GM18519 (cell line): ENCODE measurements around the gene KIF25.
"Not testable (repeated sequence)": the region's sequence is repeated elsewhere in the genome, so short reads cannot be mapped to it uniquely, and the experiment has no call there.

Source experiments
- ATAC-seq: cut with Tn5 transposase; IDR thresholded peaks from one replicate; pipeline ENCODE4 v1.9.1; 2021; ENCODE audit warnings: mild to moderate bottlenecking, moderate library complexity; ENCODE audit not compliant: unreplicated experiment, low FRiP score

KIF25 gene

DNA sequence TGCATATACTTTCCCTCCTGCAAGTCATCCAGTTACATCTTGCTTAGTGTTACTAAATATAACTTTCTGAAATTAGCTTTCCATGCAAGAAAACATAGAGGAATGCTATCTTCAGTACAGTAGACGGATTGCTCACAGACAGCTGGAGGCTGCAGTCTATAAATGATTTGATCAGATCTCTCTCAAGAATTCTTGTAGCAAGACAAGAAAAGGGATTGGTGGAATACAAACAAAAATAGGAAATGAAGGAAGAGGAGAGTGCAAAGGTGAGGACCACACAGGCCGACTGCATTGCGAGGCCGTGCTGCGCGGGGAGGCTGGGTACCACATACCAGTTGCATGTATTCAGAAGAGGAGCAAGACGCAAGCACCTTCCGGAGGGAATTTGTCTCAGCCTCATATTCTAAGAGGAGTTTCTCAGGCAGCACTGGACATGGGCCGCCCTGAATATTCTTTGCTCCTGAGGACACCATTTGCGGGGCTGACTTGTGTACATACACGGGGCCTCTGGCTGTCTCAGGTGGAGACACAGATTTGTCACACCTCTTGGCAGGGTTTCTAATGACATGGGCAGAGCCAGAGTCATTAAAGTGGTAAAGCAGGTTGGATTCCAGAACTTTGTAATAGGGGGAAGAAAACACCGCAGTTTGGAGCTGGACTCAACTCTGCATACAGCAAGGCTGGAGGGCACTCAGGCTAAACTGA, 22.7 kb upstream of the KIF25 start:
- no peak for ATAC-seq

DNA sequence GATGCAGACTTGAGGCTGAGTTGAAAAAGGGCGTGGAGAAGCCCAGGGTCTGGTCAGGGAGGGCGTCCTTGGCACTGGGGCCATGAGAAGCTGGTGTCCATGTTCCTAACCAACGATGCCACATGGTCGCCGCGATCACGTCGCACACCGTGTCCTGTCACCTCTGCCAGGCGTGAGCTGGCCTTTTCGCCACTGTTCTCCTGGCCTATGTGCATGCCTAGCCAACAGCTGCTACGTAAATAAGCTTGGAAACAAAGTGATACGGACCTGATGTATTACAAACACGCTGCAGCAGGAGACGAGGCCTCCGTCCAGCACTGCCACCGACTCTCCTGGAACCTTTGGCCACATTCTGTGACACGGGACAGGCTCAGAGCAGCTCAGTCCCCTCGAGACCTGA, 22.0 kb upstream of the KIF25 start:
- no peak for ATAC-seq

DNA sequence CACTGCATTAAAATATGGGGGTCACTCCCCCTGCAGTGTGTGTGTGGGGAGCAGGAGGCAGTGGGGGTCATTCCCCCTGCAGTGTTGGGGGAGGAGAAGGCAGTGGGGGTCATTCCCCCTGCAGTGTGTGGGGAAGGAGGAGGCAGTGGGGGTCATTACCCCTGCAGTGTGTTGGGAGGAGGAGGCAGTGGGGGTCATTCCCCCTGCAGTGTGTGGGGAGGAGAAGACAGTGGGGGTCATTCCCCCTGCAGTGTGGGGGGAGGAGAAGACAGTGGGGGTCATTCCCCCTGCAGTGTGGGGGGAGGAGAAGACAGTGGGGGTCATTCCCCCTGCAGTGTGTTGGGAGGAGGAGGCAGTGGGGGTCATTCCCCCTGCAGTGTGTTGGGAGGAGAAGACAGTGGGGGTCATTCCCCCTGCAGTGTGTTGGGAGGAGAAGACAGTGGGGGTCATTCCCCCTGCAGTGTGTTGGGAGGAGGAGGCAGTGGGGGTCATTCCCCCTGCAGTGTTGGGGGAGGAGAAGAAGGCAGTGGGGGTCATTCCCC, 21.3 kb upstream of the KIF25 start:
- not testable (repeated sequence) for ATAC-seq

DNA sequence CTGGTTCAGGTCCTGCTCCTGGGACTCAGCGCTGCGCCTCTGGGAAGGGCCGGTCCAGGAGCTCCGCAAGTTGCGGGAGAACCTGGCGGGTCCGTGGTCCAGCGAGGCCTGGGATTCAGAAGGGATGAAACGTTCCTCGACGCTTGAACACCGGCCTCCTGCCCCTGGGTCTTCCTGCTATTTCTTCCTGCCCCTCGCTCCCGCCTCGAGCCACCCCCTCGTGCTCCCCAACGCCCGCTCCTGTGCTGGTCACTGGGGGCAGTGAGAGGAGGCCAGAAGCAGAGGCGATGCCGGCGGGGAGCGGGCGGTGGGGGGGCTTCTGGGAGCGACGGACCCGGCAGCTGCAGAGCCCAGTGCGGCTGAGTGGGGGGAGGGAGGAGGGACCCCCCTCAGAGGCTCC, 20.8 kb upstream of the KIF25 start:
- no peak for ATAC-seq

DNA sequence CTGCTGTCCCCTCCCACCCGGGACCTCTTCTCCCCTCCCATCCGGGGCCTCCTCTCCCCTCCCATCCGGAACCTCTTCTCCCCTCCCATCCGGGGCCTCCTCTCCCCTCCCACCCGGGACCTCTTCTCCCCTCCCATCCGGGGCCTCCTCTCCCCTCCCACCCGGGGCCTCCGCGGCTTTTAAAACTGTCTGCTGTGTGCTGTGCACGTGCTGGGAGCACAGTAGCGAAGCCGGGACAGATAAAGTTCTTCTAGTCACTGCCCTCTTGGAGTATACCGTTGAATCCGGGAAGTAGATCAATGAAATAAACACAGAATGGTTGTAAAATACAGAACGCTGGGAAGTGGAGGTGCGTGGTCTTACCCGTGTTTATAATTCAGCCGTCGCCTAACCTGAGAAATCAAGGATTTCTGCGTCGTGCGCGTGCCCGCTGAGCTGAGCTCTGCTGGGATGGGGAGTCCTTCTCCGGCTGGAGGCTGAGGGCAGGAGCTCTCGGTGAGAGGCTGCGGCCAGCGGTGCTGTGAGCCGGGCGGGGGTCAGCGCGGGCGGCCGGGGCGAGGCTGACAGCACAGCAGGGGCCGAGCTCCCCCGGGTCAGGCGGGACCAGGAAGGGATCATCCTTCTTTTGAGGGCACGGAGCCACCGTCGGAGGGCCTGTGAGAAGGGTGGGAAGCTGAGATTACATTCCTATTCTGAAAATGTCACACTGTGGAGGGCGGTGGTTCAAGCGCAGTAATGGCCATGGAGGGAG, 19.6 kb upstream of the KIF25 start:
- ATAC-seq = no peak

DNA sequence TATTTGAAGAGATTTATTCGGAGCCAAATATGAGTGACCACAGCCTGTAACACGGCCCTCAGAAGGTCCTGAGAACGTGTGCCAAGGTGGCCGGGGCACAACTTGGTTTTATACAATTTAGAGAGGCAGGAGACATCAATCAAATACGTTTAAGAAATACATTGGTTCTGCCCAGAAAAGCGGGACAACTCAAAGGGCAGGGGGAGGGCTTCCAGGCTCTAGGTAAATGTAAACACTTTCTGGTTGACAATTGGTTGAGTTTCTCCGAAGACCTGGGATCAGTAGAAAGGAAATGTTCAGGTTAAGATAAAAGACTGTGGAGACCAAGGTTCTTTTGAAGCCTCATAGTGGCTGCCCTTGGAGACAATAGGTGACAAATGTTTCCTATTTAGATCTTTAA, 18.9 kb upstream of the KIF25 start:
- no peak for ATAC-seq

DNA sequence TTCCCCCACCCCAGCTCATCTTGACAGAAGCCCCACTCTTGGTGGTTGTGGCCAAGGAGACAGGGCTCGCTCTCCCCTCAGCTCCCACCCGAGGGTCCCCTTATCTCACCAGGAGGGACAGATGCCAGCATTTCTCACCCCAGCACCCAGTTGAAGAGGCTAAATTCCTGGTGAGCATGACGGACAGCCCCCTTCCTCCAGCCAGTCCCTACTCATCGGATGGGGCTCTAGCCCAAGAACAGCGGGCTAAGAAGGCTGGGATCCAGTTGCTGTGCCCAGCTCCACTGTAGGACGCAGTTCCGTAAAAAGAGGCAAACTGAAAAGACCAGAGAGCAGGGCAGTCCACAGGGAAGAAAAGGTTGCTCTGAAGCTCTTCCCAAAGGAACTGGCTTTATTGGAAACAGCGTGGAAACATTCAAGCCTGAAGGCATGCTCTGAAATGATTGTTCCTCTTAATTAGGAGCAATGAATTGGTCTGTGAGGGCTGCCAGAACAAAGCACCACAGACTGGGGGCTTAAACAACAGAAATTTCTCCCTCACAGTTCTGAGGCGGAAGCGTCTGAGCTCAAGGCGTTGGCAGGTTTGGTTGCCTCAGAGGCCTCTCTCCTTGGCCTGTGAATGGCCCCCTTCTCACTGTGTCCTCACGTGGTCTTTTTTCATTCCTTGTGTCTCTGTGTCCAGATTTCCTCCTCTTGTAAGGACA, 17.9 kb upstream of the KIF25 start:
- ATAC-seq = no peak

DNA sequence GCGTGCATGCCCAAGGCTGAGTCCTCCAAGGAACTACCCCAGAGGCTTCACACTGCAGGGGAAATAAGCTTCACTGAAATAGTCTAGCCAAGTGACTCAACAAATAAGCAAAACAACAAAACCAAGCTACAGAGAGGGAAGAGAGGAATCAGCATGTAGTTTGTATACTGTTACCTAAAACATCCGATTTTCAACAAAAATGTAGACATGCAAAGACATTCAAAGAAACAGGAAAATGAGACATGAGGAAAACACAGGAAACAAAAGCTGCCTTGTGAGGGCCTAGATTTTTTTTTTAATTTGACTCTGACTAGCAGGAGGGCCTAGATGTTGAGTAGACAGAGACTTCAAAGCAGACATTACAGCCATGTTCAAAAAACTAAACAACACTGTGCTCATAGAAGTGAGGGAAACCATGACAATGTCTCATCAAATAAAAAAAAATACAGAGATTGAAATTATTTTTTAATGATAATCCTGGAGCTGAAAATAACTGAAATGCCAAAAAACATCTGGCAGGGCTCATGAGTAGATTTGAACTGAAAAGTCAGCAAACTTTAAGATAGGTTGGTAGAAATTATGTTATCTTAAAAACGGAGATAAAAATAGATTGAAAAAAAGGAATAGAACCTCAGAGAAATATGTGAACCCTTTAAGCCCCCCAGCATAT, 16.4 kb upstream of the KIF25 start:
- no peak for ATAC-seq

DNA sequence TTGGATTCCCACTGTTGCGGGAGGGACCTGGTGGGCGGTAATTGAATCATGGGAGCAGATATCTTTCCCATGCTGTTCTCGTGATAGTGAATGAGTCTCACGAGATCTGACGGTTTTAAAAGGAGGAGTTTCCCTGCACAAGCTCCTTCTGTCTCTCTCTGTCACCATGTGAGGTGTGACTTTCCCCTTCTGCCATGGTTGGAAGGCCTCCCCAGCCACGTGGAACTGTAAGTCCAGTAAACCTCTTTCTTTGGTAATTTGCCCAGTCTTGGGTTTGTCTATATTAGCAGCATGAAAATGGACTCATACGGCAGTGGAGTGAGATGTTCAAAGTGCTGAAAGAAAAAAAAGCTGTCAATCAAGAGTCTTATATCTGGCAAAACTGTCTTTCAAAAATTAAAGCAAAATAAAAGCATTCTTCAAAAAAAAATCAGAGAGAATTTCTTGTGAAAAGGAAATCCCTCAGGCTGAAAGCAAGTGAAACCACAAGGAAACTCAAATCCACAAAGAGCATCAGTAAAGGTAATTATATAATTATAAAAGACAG, 15.5 kb upstream of the KIF25 start:
- ATAC-seq = no peak

DNA sequence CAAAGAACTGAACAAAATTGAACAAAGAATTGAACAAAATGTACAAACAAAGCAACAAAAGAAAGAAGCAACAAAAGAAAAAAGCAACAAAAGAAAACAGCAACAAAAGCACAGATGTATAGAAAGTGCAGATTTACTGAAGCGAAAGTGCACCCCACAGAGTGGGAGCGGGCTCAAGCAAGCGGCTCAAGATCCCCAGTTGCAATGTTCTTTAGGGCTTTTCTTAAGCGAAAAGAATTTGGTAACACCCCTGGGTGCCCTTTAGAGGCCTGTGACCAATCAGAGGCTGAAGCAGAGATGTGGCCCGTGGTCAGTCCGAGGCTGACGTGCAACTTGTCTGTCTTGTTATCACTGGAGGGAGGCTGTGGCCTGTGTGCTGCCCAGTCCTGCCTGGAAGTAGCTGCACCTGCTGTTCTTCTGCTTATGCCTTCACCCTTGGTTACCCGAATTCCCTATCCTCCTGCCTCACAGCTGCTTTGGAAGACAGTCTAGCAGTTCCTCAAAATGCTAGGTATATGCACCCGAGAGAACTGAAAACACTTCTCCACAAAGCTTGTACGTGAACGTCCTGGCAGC, 13.2 kb upstream of the KIF25 start:
- ATAC-seq = no peak

DNA sequence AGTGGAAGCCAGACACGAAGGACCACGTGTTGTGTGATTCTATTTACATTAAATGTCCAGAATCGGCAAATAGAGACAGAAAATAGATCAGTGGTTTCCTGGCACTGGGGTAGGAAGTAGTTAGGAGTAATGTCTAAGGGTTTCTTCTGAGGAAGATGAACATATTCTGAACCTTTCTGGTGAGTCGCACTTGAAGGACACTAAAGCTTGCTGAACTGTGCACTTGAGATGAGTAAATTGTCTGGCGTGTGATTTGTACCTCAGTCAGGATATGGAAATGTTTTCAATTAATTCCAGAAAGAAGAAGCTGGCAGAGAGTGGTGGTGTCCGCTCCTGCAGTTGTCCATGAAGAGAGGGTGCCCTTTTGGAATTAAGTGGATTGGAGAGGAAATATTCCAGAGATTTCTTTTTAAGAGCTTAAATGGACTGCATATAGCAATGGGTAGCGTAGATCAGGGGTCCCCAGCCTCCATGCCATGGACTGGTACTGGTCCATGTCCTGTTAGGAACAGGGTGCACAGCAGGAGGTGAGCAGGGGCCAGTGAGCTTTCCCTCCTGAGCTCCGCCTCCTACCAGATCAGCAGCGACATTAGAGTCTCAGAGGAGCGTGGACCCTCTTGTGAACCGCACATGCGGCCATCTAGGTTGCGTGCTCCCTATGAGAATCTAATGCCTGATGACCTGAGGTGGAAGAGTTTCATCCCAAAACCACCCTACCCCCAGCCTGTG, 12.4 kb upstream of the KIF25 start:
- ATAC-seq = no peak

DNA sequence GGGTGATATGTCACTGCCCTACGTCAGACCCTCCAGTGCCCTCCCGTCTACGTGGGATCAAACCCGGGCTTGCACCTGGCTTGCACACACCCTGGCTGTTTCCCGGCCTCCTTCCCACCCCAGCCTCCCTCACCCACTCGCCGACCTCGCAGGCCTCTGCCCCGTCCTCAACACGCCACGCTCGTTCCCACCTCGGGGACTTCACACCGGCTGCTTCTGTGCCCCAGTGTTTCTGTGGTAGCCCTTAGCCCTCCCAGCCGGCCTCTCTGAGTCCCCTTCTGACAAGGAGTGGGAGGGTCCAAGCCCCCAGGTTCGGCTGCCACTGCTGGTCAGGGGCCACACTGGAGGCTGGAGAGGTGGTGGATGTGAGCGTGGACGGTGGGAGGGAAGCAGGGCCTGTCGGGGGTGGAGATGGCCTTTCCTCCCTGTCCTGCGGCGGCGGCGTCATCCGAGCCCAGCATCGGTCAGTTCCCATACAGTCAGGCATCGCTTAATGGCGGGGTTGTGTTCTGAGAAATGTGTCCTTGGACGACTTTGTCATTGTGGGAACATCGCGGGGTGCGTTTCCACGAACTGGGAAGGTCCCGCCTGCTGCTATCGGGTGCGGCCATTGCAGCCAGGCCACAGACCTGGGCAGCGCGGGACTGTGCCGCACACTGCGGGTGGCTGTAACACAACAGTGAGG, 11.4 kb upstream of the KIF25 start:
- no peak for ATAC-seq

DNA sequence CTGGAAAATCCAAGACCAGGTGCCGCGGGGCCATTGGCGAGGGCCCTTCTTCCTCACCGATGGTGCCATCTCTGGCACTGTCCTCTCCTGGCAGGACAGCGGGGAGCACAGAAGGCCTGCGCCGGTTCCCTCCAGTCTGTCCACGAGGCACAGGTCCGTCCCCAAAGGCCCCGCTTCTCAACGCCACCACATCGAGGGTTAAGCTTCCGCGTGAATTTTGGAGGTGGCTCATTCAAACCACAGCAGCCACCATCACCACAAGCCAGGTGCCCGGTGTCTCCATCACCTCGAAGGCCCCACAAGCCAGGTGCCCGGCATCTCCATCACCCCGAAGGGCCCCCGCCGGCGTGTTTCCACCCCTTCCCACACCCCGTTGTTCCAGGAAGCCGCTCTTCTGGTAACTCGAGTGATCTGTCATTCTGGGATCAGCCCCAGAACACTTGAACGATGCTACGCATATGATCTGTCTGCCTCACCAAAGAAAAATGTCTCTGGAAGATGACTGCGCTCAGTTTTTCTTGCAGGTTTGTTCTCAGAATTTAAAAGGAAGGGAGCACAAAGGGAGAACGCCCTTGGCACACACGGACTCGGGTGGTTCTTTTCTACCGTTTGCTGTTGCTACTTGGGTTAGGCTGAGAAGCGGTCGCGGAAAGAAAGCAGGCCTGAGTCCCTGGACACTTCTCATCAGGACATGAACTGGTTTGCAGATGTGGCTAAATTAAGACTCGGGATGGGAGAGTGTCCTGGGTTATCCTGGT, 9.9 kb upstream of the KIF25 start:
- ATAC-seq = no peak

DNA sequence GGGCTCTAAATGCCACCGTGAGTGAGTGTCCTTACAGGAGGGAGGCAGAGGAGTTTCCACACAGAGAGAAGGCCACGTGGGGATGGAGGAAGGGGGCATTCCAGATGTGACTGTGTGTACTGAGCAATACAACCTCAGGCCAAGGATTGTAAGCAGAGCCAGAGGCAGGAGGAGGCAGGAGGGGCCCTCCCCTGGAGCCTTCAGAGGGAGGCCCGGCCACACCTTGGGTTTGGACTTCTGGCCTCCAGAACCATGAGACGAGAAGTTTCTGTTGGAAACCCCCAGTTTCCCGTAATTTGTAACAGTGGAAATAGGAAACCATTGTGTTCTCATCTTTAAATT, 9.3 kb upstream of the KIF25 start:
- no peak for ATAC-seq

DNA sequence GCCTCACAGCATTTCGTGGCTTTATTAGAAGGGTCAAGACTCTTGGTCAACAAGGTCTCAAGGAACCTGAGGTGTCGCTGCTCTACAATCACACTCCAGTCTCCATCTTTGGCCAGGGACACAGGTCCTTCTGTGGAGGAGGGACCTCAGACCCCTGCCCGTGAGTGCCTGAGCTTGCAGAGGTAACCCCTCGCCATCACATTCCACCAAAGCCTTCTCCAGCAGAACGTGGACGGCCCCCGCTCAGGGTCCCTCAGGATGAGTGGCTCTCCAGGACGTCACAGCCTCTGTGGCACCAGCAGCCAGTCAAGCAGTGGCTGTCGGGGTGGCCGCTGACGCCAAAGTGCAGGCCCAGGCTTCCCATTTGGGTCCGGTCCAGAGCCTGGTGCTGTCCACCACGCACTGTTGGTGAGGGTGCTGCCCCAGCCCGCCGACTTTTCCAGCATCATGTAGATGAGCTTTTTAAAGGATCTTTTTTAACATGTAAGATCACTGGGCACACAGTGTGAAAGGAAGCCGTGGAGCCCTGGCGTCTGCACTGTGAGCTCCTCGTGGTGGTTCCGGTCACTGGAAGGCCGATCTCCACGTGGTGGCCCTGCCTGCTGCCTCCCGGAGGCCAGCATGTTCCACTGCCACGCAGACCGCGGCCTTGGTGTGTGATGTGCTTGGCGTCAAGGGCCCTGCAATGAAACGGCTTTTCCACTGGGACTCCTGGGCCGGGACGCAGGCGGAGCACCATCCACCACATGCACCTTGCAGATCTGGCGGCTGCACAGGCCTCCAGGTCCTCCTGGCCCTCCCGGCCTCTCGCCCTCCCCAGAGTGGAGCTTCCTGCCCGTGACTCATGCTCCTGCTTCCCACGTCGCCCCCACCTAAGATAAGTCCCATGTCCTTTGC, 8.3 kb upstream of the KIF25 start:
- no peak for ATAC-seq

DNA sequence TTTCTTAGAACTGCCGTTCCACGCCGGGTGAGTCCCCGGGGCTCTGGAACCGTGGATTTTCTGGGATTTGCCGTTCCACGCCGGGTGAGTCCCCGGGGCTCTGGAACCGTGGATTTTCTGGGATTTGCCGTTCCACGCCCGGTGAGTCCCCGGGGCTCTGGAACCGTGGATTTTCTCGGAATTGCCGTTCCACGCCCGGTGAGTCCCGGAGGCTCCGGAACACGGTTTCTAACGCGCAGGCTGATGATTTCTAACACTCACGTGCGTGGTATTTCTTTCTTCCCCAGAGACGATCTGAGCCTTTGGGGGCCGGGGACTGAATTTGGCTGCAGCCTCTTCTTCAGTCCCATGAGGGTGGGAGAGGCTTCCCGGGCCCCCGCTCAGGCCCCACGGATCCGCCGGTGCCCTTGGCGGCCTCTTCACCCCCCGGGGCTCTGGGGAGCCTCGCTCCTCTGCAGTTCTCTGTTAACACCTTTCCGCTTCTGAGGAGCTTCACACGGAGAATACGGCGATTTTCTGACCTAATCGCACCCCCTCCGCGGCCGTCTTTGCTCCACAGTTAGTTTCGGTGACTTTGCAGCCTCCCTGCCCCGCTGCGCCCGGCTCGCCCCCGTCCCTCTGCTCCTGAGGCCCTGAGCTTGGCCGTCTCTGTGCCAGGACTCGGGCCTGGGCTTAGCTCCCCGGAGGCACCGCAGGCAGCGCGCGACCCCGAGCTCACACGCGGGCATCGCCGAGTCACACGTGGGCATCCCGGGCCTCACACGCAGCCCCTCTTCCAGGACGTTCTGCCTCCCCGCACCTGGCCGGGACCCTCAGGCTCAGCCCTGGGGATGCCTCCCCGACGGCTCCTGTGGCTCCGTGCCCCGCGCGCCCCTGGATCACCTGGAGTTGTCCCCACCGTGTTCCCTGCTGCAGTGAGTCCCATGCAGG, 7.2 kb upstream of the KIF25 start:
- ATAC-seq = no peak
